AG20443 (cell line): ENCODE data around the gene GLYATL3.
A peak's percentile ranks its signal among the peaks of the same experiment; 100 is the strongest.

Source experiments
- DNase-seq: peaks from one replicate; pipeline ENCODE4 v3.0.0; 2012; ENCODE audit warnings: low spot score, mixed read lengths

GLYATL3 gene

DNA sequence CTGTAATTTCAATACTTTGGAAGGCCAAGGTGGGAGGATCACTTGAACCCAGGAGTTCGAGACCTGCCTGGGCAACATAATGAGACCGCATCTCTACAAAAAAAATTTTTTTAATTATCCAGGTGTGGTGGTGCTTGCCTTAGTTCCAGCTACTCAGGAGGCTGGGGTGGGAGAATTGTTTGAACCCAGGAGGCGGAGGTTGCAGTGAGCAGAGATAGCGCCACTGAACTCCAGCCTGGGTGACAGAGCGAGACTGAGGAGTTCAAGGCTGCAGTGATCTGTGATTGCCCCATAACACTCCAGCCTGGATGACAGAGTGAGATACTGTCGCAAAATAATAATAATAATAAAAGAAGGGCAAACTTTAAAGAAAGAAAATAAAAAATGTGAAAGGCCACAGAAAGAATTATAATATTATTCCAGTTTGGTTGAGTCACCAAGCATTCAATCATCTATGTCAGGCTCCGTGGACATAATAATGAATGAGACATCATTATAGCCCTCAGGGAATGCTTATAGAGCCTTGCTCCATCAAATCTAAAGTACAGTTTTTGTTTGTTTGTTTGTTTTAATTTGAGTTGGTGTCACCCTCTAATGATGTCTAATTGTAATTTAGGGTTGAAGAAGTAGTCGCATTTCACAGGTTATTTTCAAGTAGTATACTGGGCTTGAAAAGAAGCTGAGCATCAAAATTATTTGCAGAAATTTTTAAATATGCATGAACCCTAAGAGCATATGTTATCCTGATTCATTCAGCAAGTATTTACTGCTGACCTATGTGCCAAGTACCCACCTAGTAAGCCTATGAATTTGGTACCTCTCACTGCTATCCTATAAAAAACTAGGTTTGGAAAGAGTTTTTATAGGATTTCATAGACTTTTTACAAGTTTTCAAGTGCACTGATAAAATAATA is 15.1 kb downstream of the GLYATL3 start:
- DNase-seq, result no peak

DNA sequence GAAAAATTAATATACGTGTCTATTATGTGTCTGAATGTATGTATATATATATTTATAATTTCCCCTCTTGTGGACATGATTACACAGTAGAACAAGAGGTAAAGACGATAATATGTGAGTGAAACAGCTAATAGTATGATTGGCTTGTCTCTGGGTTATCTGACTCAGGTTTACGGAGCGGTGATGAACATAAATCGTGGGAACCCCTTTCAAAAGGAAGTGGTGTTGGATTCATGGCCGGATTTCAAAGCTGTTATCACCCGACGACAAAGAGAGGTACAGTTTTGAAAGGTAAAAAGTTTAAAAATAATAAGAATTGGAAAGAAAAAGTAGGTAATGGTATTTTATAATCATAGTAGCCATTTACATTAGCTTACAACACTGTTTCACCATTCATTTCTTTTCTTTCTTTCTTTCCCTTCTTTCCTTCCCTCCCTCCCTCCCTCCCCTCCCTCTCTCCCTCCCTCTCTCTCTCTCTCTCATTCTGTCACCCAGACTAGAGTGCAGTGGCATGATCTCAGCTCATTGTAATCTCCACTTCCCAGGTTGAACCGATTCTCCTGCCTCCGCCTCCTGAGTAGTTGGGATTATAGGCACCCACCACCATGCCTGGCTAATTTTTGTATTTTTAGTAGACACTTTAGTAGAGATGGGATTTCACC is 15.9 kb downstream of the GLYATL3 start:
- DNase-seq, result no peak

DNA sequence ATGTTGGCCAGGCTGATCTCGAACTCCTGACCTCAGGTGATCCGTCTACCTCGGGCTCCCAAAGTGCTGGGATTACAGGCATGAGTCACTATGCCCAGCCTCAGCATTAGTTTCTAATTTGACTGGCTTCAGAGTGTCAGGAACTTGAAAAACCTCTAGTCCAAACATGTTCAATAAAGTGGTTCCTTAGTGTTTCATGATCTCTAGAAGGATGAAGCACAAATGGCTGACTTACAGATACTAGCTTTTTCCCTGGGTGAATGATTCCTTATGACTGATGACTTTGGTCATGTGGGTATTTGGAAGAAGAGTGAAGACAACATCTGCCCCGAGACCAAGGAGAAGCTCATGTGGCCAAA is 16.4 kb downstream of the GLYATL3 start:
- no peak for DNase-seq

DNA sequence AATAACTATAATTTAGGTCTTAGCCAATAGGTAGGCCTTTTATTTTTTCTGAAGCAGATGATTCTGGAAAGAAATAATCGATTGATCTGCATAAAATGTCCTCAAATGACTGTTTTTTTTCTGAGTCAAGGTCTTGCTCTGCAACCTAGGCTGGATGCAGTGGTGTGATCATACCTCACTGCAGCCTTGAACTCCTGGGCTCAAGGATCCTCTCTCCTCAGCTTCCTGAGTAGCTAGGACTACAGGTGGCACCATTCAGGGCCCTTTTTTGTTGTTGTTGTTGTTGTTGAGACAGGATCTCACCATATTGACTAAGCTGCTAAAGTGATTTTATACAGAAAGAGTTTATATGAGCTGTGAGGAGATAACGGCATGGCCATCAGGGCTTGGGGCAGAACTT is 18.2 kb downstream of the GLYATL3 start:
- DNase-seq, result no peak

DNA sequence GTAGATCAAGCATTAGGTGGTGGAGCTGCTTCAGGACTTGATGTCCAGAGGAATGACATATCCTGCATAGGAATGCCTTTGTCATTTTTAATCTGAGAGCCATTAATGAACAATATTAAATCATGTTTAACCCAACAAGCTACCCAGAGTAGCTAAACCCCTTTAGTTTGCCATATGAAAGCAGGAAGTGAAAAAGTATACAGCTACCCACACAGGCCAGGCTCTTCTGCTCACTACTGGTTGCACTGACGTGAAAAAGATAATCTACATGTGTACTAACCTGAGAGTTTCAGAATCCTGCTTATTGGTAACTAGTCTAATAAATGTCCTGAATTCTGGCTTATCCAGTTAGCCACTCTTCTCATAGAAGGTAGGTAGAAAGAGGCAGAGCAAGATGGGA is 19.9 kb downstream of the GLYATL3 start:
- DNase-seq, result no peak

DNA sequence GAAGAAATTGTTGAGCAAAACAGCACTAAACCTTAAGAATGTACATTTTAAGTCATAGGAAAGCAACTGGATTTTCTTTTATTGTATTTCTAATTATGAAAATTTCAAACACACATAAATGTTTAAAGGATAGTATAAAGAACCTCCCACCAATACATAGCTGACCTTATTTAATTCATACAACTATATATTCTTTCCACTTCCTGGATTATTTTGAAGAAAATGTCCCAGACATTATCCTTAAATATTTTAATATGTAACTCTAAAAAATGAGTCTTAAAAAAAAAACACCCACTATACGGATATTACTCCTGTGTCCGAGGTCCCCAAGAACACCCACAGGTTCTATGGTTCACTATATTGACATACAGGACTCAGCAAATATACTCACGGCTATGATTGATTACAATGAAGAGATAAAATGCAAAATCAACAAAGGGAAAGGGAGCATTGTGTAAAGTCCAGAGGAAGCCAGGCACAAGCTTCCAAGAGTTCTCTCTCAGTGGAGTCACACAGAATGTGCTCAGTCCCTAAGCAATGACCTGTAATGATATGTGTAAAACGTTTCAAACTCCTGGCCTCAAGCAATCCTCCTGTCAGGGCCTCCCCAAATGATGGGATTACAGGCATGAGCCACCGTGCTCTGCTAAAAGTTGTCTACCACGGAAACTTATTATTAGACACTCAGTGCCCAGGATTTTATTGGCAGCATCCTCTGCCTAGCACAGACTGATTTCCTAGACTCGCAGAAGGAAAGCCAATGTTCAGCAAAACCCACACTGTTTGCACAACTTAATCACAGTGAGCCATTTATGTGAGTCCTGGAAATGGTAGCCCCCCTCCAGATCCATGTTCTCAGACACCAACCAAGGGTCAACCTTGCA is 23.2 kb downstream of the GLYATL3 start:
- DNase-seq, result no peak

DNA sequence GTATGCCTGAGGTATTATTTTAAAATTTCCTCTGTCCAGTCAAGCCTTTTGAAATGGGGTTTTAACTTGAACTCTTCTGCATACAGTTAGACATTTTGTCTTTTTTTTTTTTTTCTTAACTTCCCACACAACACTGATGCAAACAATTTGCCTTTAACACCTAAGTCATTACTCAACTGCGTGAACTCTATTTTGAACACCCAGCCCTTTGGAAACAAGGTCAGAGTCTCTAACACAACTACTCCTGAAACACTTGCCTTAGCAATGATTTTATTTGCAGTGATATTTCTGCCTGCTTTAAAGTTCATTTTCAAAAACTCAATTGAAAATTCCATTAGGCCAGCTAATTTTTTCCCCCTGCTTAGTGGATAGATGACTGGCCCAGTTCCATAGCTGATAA is 24.2 kb downstream of the GLYATL3 start:
- no peak for DNase-seq

DNA sequence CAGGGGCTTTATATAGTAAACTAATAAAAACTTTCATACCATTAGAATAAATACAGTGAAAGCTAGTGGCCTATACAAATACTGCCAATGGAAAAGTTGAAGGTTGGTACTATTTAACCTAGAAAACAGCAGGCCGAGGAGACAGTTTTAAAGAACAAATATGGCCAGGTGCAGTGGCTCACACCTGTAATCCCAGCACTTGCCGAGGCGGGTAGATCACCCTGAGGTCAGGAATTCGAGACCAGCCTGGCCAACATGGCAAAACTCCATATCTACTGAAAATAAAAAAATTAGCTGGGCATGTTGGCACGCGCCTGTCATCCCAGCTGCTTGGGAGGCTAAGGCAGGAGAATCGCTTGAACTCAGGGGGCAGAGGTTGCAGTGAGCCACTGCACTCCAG is 24.8 kb downstream of the GLYATL3 start:
- no peak for DNase-seq

DNA sequence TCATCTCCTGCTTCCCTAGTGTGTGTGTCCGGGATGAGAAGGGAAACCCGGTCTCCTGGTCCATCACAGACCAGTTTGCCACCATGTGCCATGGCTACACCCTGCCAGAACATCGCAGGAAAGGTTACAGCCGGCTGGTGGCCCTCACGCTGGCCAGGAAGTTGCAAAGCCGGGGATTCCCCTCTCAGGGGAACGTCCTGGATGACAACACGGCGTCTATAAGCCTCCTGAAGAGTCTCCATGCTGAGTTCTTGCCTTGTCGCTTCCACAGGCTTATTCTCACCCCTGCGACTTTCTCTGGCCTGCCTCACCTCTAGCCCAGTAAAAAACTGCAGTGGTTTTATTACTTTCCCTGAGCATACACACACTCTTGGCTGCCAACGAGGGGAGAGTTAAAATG is 26.9 kb downstream of the GLYATL3 start:
- DNase-seq, result no peak

DNA sequence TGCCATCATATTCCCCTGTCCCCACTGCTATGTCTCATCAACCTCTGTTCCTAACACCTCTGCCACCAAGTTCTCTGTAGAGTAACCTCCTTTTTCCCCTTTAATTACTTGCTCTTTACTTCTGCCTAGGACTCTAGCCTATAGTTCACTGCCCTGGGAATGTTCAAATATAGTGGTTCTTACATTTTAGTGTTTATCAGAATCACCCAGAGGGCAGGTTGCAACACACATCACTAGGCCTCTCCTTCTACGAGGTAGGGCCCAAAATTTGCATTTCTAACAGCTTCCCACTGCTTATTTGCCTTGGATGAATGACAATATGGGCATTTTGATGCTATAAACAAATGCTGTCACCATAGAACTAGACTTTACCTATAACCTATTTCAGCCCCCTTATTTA is 27.6 kb downstream of the GLYATL3 start:
- no peak for DNase-seq

DNA sequence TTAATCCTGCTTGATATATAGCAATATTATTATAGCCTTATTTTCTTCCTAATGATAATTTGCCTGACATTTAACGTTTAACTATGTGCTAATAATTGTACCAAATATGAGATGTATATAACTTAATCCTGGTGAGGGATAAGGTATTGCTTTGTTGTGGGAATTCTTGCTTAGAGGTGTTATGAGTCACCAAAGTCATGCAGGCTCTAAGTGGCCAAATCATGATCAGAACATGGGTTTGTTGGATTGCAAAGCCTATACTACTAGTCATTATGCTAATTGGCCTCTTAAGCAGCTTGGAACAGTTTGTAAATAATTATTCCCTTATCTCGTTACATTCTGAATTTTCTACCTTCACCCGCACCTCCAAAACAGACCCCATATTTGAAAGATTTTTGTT is 28.8 kb downstream of the GLYATL3 start:
- DNase-seq, result no peak

DNA sequence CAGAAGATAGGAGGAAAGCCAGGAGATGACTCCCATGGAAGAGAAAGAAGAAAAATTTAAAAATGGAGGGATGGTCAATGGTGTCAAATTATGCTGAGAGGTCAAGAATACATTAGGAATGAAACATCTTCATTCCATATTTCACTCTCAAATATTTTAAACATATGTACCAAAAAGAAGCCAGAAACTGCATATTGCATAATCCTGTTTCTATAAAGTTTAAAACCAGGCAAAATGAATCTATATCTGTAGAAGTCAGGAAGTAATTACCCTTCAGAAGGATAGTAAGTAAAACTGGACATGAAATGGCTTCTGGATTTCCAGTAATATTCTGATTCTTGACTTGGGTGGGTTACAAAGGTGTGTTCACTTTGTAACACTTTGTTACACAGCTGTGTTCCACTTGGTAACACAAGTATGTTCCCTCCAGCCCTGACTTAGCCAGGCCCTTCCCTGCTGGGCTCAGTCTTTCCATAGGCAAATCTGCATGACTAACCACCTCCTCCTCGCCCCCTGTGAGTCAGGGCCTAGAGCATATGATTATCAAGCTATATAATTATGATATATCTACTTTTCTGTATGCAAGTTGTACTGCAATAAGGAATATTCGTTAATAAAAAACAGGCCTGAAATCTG is 30.5 kb downstream of the GLYATL3 start:
- no peak for DNase-seq

DNA sequence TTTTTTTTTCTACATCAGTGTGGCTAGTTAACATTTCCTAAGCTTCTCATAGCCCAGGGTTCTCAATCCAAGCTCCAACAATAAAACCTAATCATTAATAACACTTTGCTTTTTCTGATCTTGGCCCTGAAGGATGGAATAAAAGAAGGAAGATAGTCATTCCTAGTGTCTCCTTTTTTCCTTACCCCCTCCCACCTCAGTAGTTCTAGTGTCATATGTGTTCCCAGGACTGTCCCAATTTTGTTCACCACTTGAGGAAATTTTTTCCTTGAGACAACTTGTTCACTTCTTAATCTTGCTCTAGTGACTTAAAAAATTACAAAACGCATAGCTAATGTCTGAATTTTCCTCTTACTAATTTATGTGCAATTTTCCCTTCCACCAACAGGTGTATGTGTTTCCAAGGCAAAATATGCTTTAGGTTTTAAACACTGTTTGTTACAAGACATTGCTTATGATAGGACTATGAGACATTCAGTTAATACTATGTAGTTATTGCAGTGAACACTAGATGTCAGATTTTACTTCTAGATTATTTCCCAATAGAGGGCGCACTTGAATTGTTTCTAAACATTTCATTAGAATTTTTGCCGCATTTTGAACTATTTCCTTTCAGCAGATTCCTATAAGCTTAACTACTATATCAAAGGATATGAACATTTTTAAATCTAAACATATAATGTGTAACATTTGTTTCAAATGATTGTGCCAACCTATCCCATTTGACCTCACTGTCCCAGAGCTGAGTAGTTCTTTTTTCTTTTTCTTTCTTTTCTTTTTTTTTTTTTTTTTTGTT is 32.2 kb downstream of the GLYATL3 start:
- DNase-seq, result peak; percentile 40

DNA sequence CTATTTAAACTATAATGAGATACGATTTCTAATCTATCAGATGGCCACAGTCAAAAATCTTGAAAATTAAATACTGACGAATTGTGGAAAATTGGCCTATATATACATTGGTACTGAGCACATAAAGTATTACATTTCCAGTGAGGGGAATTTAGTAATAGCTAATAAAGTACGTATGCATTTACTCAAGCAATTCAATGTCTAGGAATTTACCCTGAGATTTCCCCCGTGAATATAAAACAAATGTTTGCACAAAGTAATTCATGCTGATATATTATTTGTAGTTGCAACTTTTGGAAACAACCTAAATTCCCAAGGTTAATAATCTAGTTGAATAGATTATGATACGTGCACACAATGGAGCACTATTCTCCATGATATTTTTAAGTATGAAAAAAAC is 36.1 kb downstream of the GLYATL3 start:
- no peak for DNase-seq

DNA sequence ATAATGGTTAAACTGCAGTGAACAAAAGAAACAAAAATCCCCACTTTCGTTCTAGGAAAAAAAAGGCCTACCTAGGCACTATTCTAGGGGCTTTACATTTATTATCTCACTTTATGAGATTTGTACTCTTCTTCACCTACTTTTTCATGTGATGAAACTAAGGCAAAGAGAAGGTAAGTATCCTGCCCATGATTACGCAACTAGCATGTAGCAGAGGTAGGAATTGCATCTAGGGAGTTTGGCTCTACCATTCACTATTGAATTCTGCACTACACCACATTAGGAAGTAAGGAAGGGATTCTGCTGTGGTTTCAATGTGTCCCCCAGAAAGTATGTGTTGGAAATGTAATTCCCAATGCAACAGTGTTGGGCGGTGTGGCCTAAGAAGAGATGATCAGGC is 39.4 kb downstream of the GLYATL3 start:
- DNase-seq, result no peak

DNA sequence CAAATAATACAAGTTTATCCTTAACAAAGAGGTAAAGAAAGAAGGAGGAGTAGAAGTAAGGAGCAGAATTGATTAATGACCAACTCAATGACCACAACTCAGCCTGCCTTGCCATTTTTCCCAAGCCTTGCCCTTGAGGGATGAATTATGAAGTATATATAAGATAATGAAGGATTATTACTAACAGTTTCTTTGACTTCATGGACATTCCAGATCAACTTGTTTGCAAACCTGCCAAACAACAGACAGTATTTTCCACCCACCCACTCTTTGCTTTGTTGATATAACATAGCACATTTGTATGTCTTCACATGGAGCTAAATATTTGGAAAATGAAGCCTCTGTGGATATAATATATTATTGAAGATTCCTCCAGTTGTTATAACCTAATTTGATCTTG is 40.9 kb downstream of the GLYATL3 start:
- no peak for DNase-seq

DNA sequence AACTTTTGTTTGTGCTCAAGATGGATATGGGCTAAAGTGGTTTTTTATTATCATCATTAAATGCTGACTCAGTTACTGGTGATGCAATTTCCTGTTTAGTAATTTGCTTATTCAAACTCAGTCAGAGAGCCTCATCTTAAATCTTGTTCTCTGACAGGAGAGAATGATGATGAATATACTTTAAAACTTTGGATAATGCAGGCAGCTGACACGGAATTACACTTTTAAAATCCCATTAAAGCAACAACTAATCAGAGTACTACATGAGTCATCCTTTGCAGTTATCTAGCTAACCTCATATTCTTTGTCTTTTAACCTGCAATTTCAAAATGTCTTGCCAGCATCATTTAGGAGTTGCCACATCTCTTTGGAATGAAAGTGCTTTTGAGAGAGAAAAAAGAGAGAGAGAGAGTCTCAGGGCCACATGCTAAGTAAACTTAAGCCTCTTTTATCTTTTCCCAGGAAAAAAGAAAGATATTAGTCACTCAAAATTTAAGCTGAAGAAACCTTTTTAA is 41.5 kb downstream of the GLYATL3 start:
- peak; percentile 19 for DNase-seq

DNA sequence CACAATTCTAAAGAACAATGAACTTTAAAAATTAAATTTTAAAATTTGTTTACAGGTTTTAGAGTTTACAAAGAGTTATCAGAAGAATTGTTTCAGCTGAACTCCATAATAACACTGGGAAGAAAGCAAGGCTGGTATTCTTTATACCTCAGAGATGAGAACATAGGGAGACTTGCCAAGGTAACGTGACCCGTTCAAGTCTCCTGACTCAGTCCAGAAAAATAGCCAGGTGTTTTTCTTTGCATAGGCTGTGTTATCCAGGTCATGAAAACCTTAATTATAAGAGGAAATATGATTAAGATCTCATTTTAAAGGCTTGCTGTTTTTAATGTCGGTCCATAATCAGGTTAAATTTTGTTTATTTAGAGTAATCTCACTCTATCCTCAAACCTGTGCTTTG is 42.2 kb downstream of the GLYATL3 start:
- no peak for DNase-seq

DNA sequence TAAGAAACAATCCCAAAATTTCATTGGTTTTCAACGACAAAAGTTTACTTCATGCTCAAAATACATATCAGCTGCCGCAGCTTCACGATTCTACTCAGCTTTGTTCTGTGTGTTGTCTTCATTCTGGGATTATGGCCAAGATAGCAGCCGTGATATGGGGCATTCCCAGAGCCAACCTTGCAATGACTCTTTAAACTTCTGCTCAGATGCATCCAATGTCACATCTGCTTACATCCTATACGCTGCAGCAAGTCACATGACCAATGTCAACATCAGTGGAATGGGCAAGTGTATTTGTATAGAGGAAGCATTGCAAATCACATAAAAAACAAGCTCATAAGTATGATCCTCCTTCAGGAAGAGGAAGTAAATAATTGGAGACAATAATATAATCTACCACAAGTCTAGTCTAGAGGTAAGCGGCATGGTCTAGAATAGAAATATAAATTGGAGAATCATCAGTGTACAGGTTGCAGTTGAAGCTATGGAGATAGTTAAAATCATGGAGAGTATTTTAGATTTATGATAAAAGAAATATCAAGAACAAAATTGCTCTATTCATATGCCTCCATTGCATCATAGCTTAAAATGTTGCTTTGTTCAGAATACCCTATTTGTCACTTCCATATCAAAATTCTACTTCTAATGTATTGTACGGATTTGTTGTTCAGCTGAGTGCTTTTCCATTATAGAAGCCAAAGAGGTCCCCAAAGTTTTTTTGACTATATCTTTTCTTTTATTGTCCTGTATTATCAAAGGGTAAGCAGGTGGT is 43.5 kb downstream of the GLYATL3 start:
- DNase-seq, result no peak

DNA sequence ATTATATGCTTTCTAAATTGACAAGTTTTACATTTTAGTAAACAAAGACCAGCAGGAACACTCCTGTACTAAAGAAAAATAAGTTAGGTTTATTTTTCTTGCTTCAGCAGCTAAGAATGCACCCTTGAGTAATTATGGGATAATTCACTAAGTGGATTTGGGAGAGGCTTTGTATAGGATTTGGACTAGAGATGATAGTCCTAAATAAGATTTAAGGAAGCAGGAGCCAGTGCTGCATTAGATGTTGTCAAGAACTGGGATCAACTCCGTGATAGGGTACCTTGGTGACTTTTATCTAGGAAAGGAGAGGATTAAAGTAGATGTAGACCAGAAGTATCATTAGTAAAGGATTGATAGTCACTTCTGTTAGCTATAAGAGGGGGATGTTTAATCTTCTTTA is 46.6 kb downstream of the GLYATL3 start:
- DNase-seq, result no peak
